MM.1S (cell line): ENCODE data around the gene ANKS1B.

Experiments used
- DNase-seq: peaks from one replicate; pipeline ENCODE4 v3.0.0-alpha.2; 2015
- H2AFZ ChIP-seq: fragments of 300-600 bp; sonication (generic); 2 replicates; pipeline ENCODE4 v1.6.0; 2016; ENCODE audit warnings: antibody characterized with exemption, low read length
- H3F3A ChIP-seq: fragments of 300-600 bp; sonication (generic); 2 replicates; pipeline ENCODE4 v1.6.1; 2016; ENCODE audit warnings: mild to moderate bottlenecking, antibody characterized with exemption, low read length, moderate library complexity, mixed read lengths; ENCODE audit not compliant: insufficient read depth
- H3K27ac ChIP-seq: fragments of 300-600 bp; sonication (generic); 2 replicates; pipeline ENCODE4 v1.5.1; 2016; ENCODE audit warnings: mild to moderate bottlenecking, low read length
- H3K27me3 ChIP-seq: fragments of 300-600 bp; sonication (generic); replicated peaks from 2 replicates; pipeline ENCODE4 v1.6.0; 2016; ENCODE audit warnings: low read length; ENCODE audit not compliant: insufficient read depth
- H3K36me3 ChIP-seq: fragments of 300-600 bp; sonication (generic); replicated peaks from 2 replicates; pipeline ENCODE4 v1.6.1; 2016; ENCODE audit warnings: mild to moderate bottlenecking, low read length, mixed read lengths; ENCODE audit not compliant: insufficient read depth
- H3K4me1 ChIP-seq: fragments of 300-600 bp; sonication (generic); 2 replicates; pipeline ENCODE4 v1.6.1; 2016; ENCODE audit warnings: low read length, mixed read lengths
- H3K4me2 ChIP-seq: fragments of 300-600 bp; sonication (generic); 2 replicates; pipeline ENCODE4 v1.6.0; 2016; ENCODE audit warnings: low read depth, low read length
- H3K4me3 ChIP-seq: fragments of 300-600 bp; sonication (generic); 2 replicates; pipeline ENCODE4 v1.5.1; 2016; ENCODE audit warnings: low read length, mixed read lengths
- H3K79me2 ChIP-seq: fragments of 300-600 bp; sonication (generic); 2 replicates; pipeline ENCODE4 v1.6.1; 2016; ENCODE audit warnings: mixed run types, low read length, mixed read lengths
- H3K9ac ChIP-seq: fragments of 300-600 bp; sonication (generic); 2 replicates; pipeline ENCODE4 v1.6.1; 2016; ENCODE audit warnings: low read length, mixed read lengths
- H3K9me2 ChIP-seq: fragments of 300-600 bp; sonication (generic); replicated peaks from 2 replicates; pipeline ENCODE4 v1.6.1; 2016; ENCODE audit warnings: mild to moderate bottlenecking, low read length, mixed read lengths; ENCODE audit not compliant: insufficient read depth
- H3K9me3 ChIP-seq: fragments of 300-600 bp; sonication (generic); replicated peaks from 2 replicates; pipeline ENCODE4 v1.6.1; 2016; ENCODE audit warnings: mild to moderate bottlenecking, low read length, mixed read lengths; ENCODE audit not compliant: insufficient read depth
- H4K20me1 ChIP-seq: fragments of 300-600 bp; sonication (generic); 2 replicates; pipeline ENCODE4 v1.6.1; 2016; ENCODE audit warnings: mild to moderate bottlenecking, low read length, moderate library complexity, mixed read lengths; ENCODE audit not compliant: insufficient read depth
- CTCF ChIP-seq: fragments of 300-600 bp; sonication (generic); IDR thresholded peaks from 2 replicates; pipeline ENCODE4 v1.5.1; 2016; ENCODE audit warnings: antibody characterized with exemption, low read length, mixed read lengths
- EZH2 ChIP-seq: fragments of 300-600 bp; sonication (generic); optimal IDR thresholded peaks from 2 replicates; pipeline ENCODE3; 2017; ENCODE audit warnings: low read depth, mild to moderate bottlenecking, antibody characterized with exemption, low read length, mixed read lengths
- EZH2phosphoT487 ChIP-seq: fragments of 300-600 bp; sonication (generic); IDR thresholded peaks from 2 replicates; pipeline ENCODE4 v1.6.1; 2018; ENCODE audit warnings: antibody characterized with exemption, low read length

ANKS1B gene

GRCh38 chr12:99176871-99177270 is 807.9 kb downstream of the ANKS1B start:
- no peak overlapping the region for H3K9ac ChIP-seq
- H3K4me3 ChIP-seq = no peak overlapping the region
- no peaks in the 10 kb centered on the region for H3F3A ChIP-seq

GRCh38 chr12:99170461-99170860 is 814.3 kb downstream of the ANKS1B start:
- no peaks in the 10 kb centered on the region for H3K36me3 ChIP-seq
- no peaks in the 10 kb centered on the region for H3K27me3 ChIP-seq
- H3K4me1 ChIP-seq = no peaks in the 10 kb centered on the region
- H4K20me1 ChIP-seq = no peaks in the 10 kb centered on the region
- H3K79me2 ChIP-seq = no peaks in the 10 kb centered on the region
- no peak for DNase-seq
- no peak overlapping the region for H3K9ac ChIP-seq
- H3F3A ChIP-seq = no peaks in the 10 kb centered on the region
- no peak overlapping the region for H2AFZ ChIP-seq
- H3K27ac ChIP-seq = no peak overlapping the region
- H3K4me3 ChIP-seq = no peak overlapping the region
- H3K9me2 ChIP-seq = no peaks in the 10 kb centered on the region
- no peak for TF ChIP-seq CTCF
- TF ChIP-seq EZH2 = no peak
- no peak for TF ChIP-seq EZH2phosphoT487
- no peaks in the 10 kb centered on the region for H3K9me3 ChIP-seq
- H3K4me2 ChIP-seq = no peak overlapping the region

More at GRCh38 chr12:99176871-99177270, 807.9 kb downstream of the ANKS1B start:
- H2AFZ ChIP-seq = no peak overlapping the region
- H3K4me2 ChIP-seq = no peak overlapping the region
- H3K9me2 ChIP-seq = no peaks in the 10 kb centered on the region
- H3K27me3 ChIP-seq = no peaks in the 10 kb centered on the region
- no peaks in the 10 kb centered on the region for H4K20me1 ChIP-seq
- H3K4me1 ChIP-seq = no peaks in the 10 kb centered on the region
- H3K79me2 ChIP-seq = no peaks in the 10 kb centered on the region
- TF ChIP-seq EZH2phosphoT487 (no peak), CTCF (no peak), EZH2 (no peak)
- H3K9me3 ChIP-seq = no peaks in the 10 kb centered on the region
- no peaks in the 10 kb centered on the region for H3K36me3 ChIP-seq
- no peak overlapping the region for H3K27ac ChIP-seq
- DNase-seq = no peak

- H2AFZ ChIP-seq = no peak overlapping the region
- H3K9ac ChIP-seq = no peak overlapping the region
- H3K27ac ChIP-seq = no peak overlapping the region
- no peaks in the 10 kb centered on the region for H3K79me2 ChIP-seq
- H3K4me1 ChIP-seq = no peaks in the 10 kb centered on the region
- no peak overlapping the region for H3K4me2 ChIP-seq
- no peak for TF ChIP-seq CTCF
- TF ChIP-seq EZH2 = no peak
- no peak for TF ChIP-seq EZH2phosphoT487
- H3K9me2 ChIP-seq = no peaks in the 10 kb centered on the region
- no peak for DNase-seq
- H4K20me1 ChIP-seq = no peaks in the 10 kb centered on the region
- no peaks in the 10 kb centered on the region for H3K36me3 ChIP-seq
- no peak overlapping the region for H3K4me3 ChIP-seq
- H3F3A ChIP-seq = no peaks in the 10 kb centered on the region
- H3K9me3 ChIP-seq = no peaks in the 10 kb centered on the region
- no peaks in the 10 kb centered on the region for H3K27me3 ChIP-seq
Observed at GRCh38 chr12:99170037-99170436, 814.7 kb downstream of the ANKS1B start.

- no peak overlapping the region for H2AFZ ChIP-seq
- no peak overlapping the region for H3K9ac ChIP-seq
- H3K4me1 ChIP-seq = no peaks in the 10 kb centered on the region
- H3K4me3 ChIP-seq = no peak overlapping the region
- no peaks in the 10 kb centered on the region for H3K9me3 ChIP-seq
- DNase-seq = no peak
- TF ChIP-seq EZH2 = no peak
- TF ChIP-seq CTCF = no peak
- no peak for TF ChIP-seq EZH2phosphoT487
- H3F3A ChIP-seq = no peaks in the 10 kb centered on the region
- no peaks in the 10 kb centered on the region for H4K20me1 ChIP-seq
- no peaks in the 10 kb centered on the region for H3K79me2 ChIP-seq
- H3K27me3 ChIP-seq = no peaks in the 10 kb centered on the region
- no peaks in the 10 kb centered on the region for H3K36me3 ChIP-seq
- H3K27ac ChIP-seq = no peak overlapping the region
- no peaks in the 10 kb centered on the region for H3K9me2 ChIP-seq
- H3K4me2 ChIP-seq = no peak overlapping the region
Observed at GRCh38 chr12:99157946-99158345, 826.8 kb downstream of the ANKS1B start.
